GM19452 (cell line): ENCODE results near the gene COPS8.

Experiments used
- ATAC-seq: cut with Tn5 transposase; IDR thresholded peaks from one replicate; pipeline ENCODE4 v1.9.1; 2021; ENCODE audit not compliant: unreplicated experiment

COPS8 gene

GRCh38 chr2:237097911-237098702, 12.4 kb downstream of the COPS8 start:
- ATAC-seq = no peak

GRCh38 chr2:237099804-237100203, 14.1 kb downstream of the COPS8 start:
- ATAC-seq = no peak

GRCh38 chr2:237101118-237101979, 15.7 kb downstream of the COPS8 start:
- ATAC-seq = no peak

- ATAC-seq = no peak
Observed at GRCh38 chr2:237102428-237102827, 16.7 kb downstream of the COPS8 start.

GRCh38 chr2:237109421-237109934, 23.8 kb downstream of the COPS8 start:
- no peak for ATAC-seq

GRCh38 chr2:237113026-237113795, 27.5 kb downstream of the COPS8 start:
- no peak for ATAC-seq

GRCh38 chr2:237115870-237116269, 30.2 kb downstream of the COPS8 start:
- ATAC-seq = no peak

- ATAC-seq = no peak
Observed at GRCh38 chr2:237116431-237116830, 30.7 kb downstream of the COPS8 start.

GRCh38 chr2:237118025-237118424, 32.3 kb downstream of the COPS8 start:
- no peak for ATAC-seq

GRCh38 chr2:237118561-237119155, 33.0 kb downstream of the COPS8 start:
- no peak for ATAC-seq

GRCh38 chr2:237120916-237121315, 35.2 kb downstream of the COPS8 start:
- no peak for ATAC-seq

GRCh38 chr2:237121321-237121720, 35.6 kb downstream of the COPS8 start:
- no peak for ATAC-seq

GRCh38 chr2:237122214-237122666, 36.6 kb downstream of the COPS8 start:
- no peak for ATAC-seq

- no peak for ATAC-seq
Observed at GRCh38 chr2:237124820-237125219, 39.1 kb downstream of the COPS8 start.

- no peak for ATAC-seq
Observed at GRCh38 chr2:237125967-237126366, 40.3 kb downstream of the COPS8 start.

- ATAC-seq = no peak
Observed at GRCh38 chr2:237126519-237127174, 41.0 kb downstream of the COPS8 start.

- ATAC-seq = no peak
Observed at GRCh38 chr2:237128026-237128703, 42.5 kb downstream of the COPS8 start.

- ATAC-seq = no peak
Observed at GRCh38 chr2:237128845-237129592, 43.3 kb downstream of the COPS8 start.
